Brain microvascular endothelial cell (primary cell): ENCODE measurements around the gene DPYSL5.

Experiments used
- DNase-seq: peaks from one replicate; pipeline ENCODE4 v3.0.0-alpha.2; 2020
- H3K27ac ChIP-seq: fragments of 250-450 bp; sonication (Bioruptor Pico); 2 replicates; pipeline ENCODE4 v1.5.1; 2020; ENCODE audit warnings: mild to moderate bottlenecking, moderate library complexity
- H3K27me3 ChIP-seq: fragments of 250-450 bp; sonication (Bioruptor Pico); replicated peaks from 2 replicates; pipeline ENCODE4 v1.5.1; 2020; ENCODE audit warnings: mild to moderate bottlenecking
- H3K36me3 ChIP-seq: fragments of 250-450 bp; sonication (Bioruptor Pico); replicated peaks from 2 replicates; pipeline ENCODE4 v1.5.1; 2020; ENCODE audit warnings: mild to moderate bottlenecking
- H3K4me3 ChIP-seq: 2 replicates; pipeline ENCODE4 v1.5.1; 2011; ENCODE audit warnings: low read depth, mild to moderate bottlenecking, control low read depth, low read length, moderate library complexity
- CTCF ChIP-seq: IDR thresholded peaks from 2 replicates; pipeline ENCODE4 v1.5.1; 2011; ENCODE audit warnings: low read depth, mild to moderate bottlenecking, moderate library complexity, low read length, control low read depth, inconsistent platforms; ENCODE audit errors: missing control alignments
- in situ Hi-C: cut with HindIII; loops from 2 replicates; pipeline ENCODE4 v1.10.0; 2017; ENCODE audit warnings: low sequenced_read_pairs, low pct_ligation_motif_present

The DPYSL5 gene

GRCh38 chr2:26840937-26841610 lies 6.9 kb upstream of the DPYSL5 start:
- peaks cover 5% of the 10 kb centered on the region for H3K27me3 ChIP-seq
- H3K36me3 ChIP-seq: no peaks in the 10 kb centered on the region
- H3K27ac ChIP-seq: no peak overlapping the region
- DNase-seq: no peak
- no peak for TF ChIP-seq CTCF
- in situ Hi-C loops: no loop called here
- no peak overlapping the region for H3K4me3 ChIP-seq

GRCh38 chr2:26843041-26843440 lies 4.9 kb upstream of the DPYSL5 start:
- H3K27ac ChIP-seq: no peak overlapping the region
- in situ Hi-C loops: no loop called here
- H3K36me3 ChIP-seq: no peaks in the 10 kb centered on the region
- no peak for TF ChIP-seq CTCF
- no peak for DNase-seq
- H3K27me3 ChIP-seq: peaks cover 25% of the 10 kb centered on the region
- no peak overlapping the region for H3K4me3 ChIP-seq

- no peak overlapping the region for H3K27ac ChIP-seq
- no peaks in the 10 kb centered on the region for H3K36me3 ChIP-seq
- in situ Hi-C loops: no loop called here
- no peak overlapping the region for H3K4me3 ChIP-seq
- H3K27me3 ChIP-seq: peaks cover 45% of the 10 kb centered on the region
- no peak for TF ChIP-seq CTCF
- no peak for DNase-seq
These were observed 2.9 kb upstream of the DPYSL5 start for GRCh38 chr2:26845021-26845420.

- no peaks in the 10 kb centered on the region for H3K36me3 ChIP-seq
- TF ChIP-seq CTCF: peak; percentile 85
- peak; percentile 59 for DNase-seq
- H3K27me3 ChIP-seq: peaks cover 58% of the 10 kb centered on the region
- no peak overlapping the region for H3K27ac ChIP-seq
- no peak overlapping the region for H3K4me3 ChIP-seq
- in situ Hi-C loops: no loop called here
These were observed 1.3 kb upstream of the DPYSL5 start for GRCh38 chr2:26846334-26847306.

- Histone ChIP-seq H3K27ac (no peak overlapping the region), H3K36me3 (no peaks in the 10 kb centered on the region), H3K4me3 (no peak overlapping the region), H3K27me3 (peaks cover 60% of the 10 kb centered on the region)
- no peak for TF ChIP-seq CTCF
- in situ Hi-C loops: no loop called here
- DNase-seq: no peak
These were observed 651 bp upstream of the DPYSL5 start for GRCh38 chr2:26847307-26847654.
